PFSK-1 (cell line): ENCODE data around the gene SEZ6L.

ENCODE experiments used
- FOXP2 ChIP-seq: optimal IDR thresholded peaks from 2 replicates; pipeline ENCODE3; 2011; ENCODE audit warnings: borderline replicate concordance, control low read depth, inconsistent platforms; ENCODE audit not compliant: insufficient read depth; ENCODE audit errors: extremely low read length, extremely low read depth
- POLR2AphosphoS5 ChIP-seq: IDR thresholded peaks from 2 replicates; pipeline ENCODE4 v1.6.1; 2012; ENCODE audit warnings: low read depth, mild to moderate bottlenecking, control low read depth, low read length, moderate library complexity
- SIN3A ChIP-seq: IDR thresholded peaks from 2 replicates; pipeline ENCODE4 v1.6.1; 2012; ENCODE audit warnings: mild to moderate bottlenecking, low read length, moderate library complexity, borderline replicate concordance; ENCODE audit not compliant: insufficient read depth
- TAF1 ChIP-seq: IDR thresholded peaks from 2 replicates; pipeline ENCODE4 v1.6.1; 2012; ENCODE audit warnings: low read length, control low read depth, borderline replicate concordance; ENCODE audit not compliant: insufficient read depth
- TF ChIP-seq, protein P1 (sequence below), 2 experiments: IDR thresholded peaks; 2 replicates each; pipeline versions ENCODE4 v1.6.1 to v1.8.0; 2011 to 2012; ENCODE audit warnings: low read depth in 2 of 2, low read length in 2 of 2, control low read depth in 1 of 2, inconsistent platforms in 1 of 2, mild to moderate bottlenecking in 1 of 2, moderate library complexity in 1 of 2; ENCODE audit not compliant: insufficient read depth in 1 of 2

Gene SEZ6L

DNA sequence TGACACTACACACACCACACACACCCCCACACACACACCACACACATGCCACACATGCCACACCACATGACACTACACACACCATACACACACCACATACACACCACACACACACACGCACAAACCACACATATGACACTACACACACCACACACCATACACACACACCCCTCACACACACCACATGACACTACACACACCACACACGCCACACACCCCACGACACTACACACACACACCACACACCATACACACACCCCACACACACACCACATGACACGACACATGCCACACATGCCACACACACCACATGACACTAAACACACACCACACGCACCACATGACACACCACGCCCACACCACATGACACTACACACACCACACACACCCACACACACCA, 158.0 kb downstream of the SEZ6L start:
- TF ChIP-seq FOXP2: no peak
- no peak for TF ChIP-seq TAF1
- TF ChIP-seq POLR2AphosphoS5: no peak
- TF ChIP-seq, protein P1, sequence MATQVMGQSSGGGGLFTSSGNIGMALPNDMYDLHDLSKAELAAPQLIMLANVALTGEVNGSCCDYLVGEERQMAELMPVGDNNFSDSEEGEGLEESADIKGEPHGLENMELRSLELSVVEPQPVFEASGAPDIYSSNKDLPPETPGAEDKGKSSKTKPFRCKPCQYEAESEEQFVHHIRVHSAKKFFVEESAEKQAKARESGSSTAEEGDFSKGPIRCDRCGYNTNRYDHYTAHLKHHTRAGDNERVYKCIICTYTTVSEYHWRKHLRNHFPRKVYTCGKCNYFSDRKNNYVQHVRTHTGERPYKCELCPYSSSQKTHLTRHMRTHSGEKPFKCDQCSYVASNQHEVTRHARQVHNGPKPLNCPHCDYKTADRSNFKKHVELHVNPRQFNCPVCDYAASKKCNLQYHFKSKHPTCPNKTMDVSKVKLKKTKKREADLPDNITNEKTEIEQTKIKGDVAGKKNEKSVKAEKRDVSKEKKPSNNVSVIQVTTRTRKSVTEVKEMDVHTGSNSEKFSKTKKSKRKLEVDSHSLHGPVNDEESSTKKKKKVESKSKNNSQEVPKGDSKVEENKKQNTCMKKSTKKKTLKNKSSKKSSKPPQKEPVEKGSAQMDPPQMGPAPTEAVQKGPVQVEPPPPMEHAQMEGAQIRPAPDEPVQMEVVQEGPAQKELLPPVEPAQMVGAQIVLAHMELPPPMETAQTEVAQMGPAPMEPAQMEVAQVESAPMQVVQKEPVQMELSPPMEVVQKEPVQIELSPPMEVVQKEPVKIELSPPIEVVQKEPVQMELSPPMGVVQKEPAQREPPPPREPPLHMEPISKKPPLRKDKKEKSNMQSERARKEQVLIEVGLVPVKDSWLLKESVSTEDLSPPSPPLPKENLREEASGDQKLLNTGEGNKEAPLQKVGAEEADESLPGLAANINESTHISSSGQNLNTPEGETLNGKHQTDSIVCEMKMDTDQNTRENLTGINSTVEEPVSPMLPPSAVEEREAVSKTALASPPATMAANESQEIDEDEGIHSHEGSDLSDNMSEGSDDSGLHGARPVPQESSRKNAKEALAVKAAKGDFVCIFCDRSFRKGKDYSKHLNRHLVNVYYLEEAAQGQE (IDR thresholded peaks at IDR 0.05; ENCODE audit: insufficient read depth in 1 of 2, low read depth in 2 of 2, low read length in 2 of 2): no peak
- no peak for TF ChIP-seq SIN3A

DNA sequence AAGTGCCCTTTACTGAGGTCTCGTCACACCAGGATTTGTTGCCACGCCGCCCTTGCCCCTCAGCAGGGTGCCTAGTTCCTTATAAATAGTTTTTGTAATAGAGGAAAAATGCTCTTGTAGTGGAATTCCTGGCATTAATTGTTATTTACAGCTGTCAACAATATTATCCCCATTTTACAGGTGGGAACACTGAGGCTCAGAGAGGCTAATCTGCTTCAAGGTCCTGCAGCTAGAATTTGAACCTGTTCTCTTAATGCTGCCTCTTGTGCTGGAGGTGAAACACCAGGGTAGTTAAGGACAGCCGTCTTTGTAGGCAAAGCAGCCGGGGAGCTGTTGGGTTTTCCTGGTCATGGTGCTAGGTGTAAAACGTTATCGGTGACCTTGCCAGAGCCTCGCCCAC, 159.0 kb downstream of the SEZ6L start:
- TF ChIP-seq POLR2AphosphoS5 (no peak), FOXP2 (no peak), TAF1 (no peak), SIN3A (no peak)
- TF ChIP-seq, protein P1 (IDR thresholded peaks at IDR 0.05; ENCODE audit: insufficient read depth in 1 of 2, low read depth in 2 of 2, low read length in 2 of 2): no peak

DNA sequence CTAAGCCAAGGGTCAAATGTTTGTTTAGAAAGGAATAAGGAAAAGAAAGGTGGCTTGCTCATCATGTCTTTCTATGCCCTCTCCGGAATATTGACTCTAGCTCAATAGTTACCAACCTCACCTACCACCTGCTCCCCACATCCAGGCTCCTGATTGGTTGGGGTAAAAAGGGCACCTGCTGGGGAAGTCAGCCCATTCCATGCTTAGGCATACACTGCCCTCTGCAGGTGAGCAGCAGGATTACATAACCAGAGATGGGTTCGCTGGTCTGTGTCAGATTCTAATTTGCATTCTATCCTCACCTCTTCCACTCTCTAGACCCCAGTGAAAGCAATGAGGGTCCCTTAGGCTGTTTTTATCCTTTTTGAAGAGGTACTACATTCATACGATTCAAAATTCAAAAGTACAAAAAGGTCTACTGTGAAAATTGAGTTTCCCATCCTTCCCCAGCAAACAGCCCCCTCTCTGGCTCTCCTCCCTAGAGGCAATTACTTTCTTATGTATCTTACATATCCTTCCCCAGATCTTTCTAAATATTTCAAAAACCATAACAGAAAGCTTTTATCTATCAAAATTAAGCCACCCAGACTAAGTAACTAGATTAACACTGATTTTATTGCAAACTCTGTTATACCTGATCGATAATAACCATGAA, 161.8 kb downstream of the SEZ6L start:
- TF ChIP-seq SIN3A (no peak), TAF1 (no peak), POLR2AphosphoS5 (no peak), FOXP2 (no peak)
- TF ChIP-seq, protein P1 (IDR thresholded peaks at IDR 0.05; ENCODE audit: insufficient read depth in 1 of 2, low read depth in 2 of 2, low read length in 2 of 2): no peak

DNA sequence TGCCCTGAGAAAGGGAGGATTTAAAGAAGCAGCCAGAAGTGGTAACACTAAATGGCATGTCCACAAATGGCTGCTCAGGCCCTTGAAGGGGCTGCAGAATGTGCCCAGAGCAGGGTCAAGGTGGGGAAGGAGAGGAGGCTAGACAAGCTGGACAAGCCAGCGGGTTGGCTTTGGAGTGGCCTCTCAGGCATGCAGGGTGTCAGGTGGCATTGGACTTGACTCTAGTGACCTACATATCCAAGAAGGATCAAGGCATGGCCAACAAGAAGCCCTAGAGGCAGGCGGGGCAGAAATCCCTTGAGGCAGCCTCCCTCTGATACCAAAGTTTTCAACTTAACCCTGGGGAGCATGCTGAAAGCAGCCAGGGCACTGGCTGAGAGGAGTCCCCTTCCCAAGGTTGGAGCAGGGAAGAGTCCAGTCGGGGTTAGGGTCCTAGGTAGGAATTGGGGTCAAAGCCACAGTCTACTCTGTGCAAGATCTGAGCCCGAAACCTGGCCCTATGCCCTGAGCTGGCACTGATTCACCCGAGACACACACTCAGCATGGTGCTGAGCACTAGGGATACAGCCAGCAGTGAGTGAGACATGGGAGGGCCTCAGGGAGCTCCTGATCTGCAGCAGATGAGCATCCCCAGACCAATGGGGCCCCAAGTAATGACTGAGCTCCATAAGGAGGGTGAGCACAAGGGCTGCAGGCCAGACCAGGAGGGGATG, 164.0 kb downstream of the SEZ6L start:
- no peak for TF ChIP-seq POLR2AphosphoS5
- TF ChIP-seq, protein P1 (IDR thresholded peaks at IDR 0.05; ENCODE audit: insufficient read depth in 1 of 2, low read depth in 2 of 2, low read length in 2 of 2): no peak
- TF ChIP-seq TAF1: no peak
- TF ChIP-seq SIN3A: no peak
- TF ChIP-seq FOXP2: no peak
